ENCODE results near the gene LDB2.

The LDB2 gene

DNA sequence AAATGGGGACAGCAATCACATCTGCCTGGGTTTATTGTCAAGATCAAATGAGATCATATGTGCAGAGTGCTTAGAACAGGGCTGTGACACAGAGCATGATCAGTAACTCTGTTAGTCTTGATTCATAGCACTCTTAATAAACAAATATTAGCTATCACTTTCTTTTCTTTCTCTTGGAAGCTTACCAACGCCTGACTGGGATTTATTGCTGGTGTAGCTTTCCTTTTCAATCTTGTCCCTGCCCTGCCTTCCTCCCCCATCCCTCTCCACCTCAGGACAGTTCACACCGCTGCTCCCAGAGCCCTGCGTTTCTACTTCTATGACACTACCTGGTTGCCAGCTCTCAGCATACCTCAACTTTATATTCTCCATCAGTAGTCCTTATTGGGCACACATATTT, 120.7 kb downstream of the LDB2 start:
- peaks cover 8% of the 10 kb centered on the region for H3K4me1 ChIP-seq (ENCODE audit: control insufficient read depth, insufficient read depth, low read length, unreplicated experiment)
- H3K36me3 ChIP-seq (ENCODE audit: insufficient read depth, low read length): no peaks in the 10 kb centered on the region
- no peak overlapping the region for H2AFZ ChIP-seq (ENCODE audit: low read length, unreplicated experiment)
- H3K4me3 ChIP-seq (ENCODE audit: low read depth, low read length): no peak overlapping the region
- H3K27ac ChIP-seq (ENCODE audit: low read depth, low read length): no peak overlapping the region
- H3K79me2 ChIP-seq (ENCODE audit: control insufficient read depth, insufficient read depth, low read length, unreplicated experiment): no peaks in the 10 kb centered on the region
- H3K27me3 ChIP-seq (ENCODE audit: insufficient read depth, low read length): no peaks in the 10 kb centered on the region

DNA sequence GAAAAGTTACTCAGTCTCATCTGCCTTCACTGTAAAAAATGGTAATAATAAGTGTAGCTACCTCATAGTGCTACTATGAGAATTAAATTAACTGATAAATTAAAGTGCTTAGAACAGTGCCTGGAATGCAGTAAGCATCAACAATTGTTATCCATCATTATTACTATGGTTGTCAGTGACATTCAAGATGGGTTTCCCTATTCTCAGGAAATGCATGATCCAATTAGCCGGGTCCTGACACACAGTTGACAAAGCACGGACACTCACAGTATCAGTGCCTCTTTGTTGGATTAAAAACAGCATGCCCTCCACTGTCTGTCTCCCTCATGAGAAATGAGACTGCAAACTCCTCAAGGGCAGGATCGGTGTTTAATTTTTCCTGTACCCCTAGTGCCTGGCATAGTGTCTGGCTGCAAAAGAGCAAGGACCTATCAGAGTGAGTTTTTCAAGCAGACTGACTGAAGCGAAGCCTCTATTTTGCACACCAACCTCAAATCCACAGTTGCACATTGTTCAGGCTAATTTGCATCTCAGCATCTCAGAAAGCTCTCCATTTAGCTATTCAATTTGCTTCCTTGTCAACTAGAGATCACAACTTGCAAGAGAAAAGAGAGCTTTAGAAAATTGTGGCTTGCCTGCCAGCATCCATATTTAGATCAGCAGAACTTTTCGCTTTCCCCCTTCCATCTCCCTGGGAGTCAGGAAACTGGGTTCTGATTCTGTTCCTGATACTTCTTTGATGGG, 122.9 kb downstream of the LDB2 start:
- H3K27ac ChIP-seq (ENCODE audit: low read depth, low read length): no peak overlapping the region
- no peaks in the 10 kb centered on the region for H3K27me3 ChIP-seq (ENCODE audit: insufficient read depth, low read length)
- peaks cover 25% of the 10 kb centered on the region for H3K4me1 ChIP-seq (ENCODE audit: control insufficient read depth, insufficient read depth, low read length, unreplicated experiment)
- no peak overlapping the region for H2AFZ ChIP-seq (ENCODE audit: low read length, unreplicated experiment)
- H3K79me2 ChIP-seq (ENCODE audit: control insufficient read depth, insufficient read depth, low read length, unreplicated experiment): no peaks in the 10 kb centered on the region
- no peaks in the 10 kb centered on the region for H3K36me3 ChIP-seq (ENCODE audit: insufficient read depth, low read length)
- no peak overlapping the region for H3K4me3 ChIP-seq (ENCODE audit: low read depth, low read length)

DNA sequence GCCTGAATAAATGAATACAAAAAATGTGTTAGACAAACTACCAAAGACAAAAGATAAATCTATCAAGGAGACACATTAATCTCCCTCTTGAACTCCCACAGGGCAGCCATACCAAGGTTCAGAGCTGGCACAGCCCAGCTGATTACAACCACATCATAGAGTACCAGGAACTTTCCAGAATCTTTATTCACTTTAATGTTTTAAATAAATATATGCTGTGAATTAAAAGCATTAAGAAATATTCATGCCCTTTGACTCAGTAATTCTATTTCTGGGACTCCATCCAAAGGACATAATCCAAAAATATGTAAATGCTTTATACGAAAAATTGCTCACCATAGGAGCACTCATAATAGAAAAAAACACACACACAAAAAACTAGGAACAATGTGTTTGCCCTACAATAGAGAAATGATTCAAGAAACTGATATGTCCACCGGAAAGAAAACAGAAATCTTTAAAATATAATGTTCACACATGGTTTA, 126.0 kb downstream of the LDB2 start:
- Histone ChIP-seq H3K27me3 (ENCODE audit: insufficient read depth, low read length) (no peaks in the 10 kb centered on the region), H3K79me2 (ENCODE audit: control insufficient read depth, insufficient read depth, low read length, unreplicated experiment) (no peaks in the 10 kb centered on the region), H3K4me1 (ENCODE audit: control insufficient read depth, insufficient read depth, low read length, unreplicated experiment) (peaks cover 30% of the 10 kb centered on the region), H3K27ac (ENCODE audit: low read depth, low read length) (peak overlapping the region; percentile 53), H3K4me3 (ENCODE audit: low read depth, low read length) (no peak overlapping the region), H3K36me3 (ENCODE audit: insufficient read depth, low read length) (no peaks in the 10 kb centered on the region), H2AFZ (ENCODE audit: low read length, unreplicated experiment) (no peak overlapping the region)

- H3K4me3 ChIP-seq (ENCODE audit: low read depth, low read length): no peak overlapping the region
- no peaks in the 10 kb centered on the region for H3K36me3 ChIP-seq (ENCODE audit: insufficient read depth, low read length)
- no peak overlapping the region for H3K27ac ChIP-seq (ENCODE audit: low read depth, low read length)
- peaks cover 30% of the 10 kb centered on the region for H3K4me1 ChIP-seq (ENCODE audit: control insufficient read depth, insufficient read depth, low read length, unreplicated experiment)
- no peak overlapping the region for H2AFZ ChIP-seq (ENCODE audit: low read length, unreplicated experiment)
- no peaks in the 10 kb centered on the region for H3K27me3 ChIP-seq (ENCODE audit: insufficient read depth, low read length)
- no peaks in the 10 kb centered on the region for H3K79me2 ChIP-seq (ENCODE audit: control insufficient read depth, insufficient read depth, low read length, unreplicated experiment)
Measured at GRCh38 chr4:16770710-16771285, 127.6 kb downstream of the LDB2 start.

- no peak overlapping the region for H2AFZ ChIP-seq (ENCODE audit: low read length, unreplicated experiment)
- no peak overlapping the region for H3K4me3 ChIP-seq (ENCODE audit: low read depth, low read length)
- no peak overlapping the region for H3K27ac ChIP-seq (ENCODE audit: low read depth, low read length)
- peaks cover 27% of the 10 kb centered on the region for H3K4me1 ChIP-seq (ENCODE audit: control insufficient read depth, insufficient read depth, low read length, unreplicated experiment)
- H3K27me3 ChIP-seq (ENCODE audit: insufficient read depth, low read length): no peaks in the 10 kb centered on the region
- H3K79me2 ChIP-seq (ENCODE audit: control insufficient read depth, insufficient read depth, low read length, unreplicated experiment): no peaks in the 10 kb centered on the region
- H3K36me3 ChIP-seq (ENCODE audit: insufficient read depth, low read length): no peaks in the 10 kb centered on the region
Measured at GRCh38 chr4:16767861-16768260, 130.6 kb downstream of the LDB2 start.

DNA sequence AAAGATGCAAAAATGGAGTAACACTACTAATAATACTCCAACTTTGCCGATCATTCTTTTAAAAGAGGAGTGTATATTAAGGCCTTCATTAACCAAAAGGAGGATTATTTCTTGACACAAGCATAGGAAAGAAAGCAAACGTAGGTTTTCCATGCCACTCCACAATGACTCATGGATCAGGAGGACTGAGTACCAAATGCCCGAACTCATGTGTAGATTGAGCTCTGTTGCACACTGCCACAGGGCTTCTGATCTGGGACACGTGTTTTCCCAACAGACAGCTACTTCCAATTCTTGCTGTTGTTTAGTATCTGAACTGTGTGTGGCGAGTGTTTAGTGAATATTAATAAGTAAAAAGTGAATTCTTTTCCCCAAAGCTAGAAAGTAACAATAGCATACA, 131.2 kb downstream of the LDB2 start:
- peaks cover 27% of the 10 kb centered on the region for H3K4me1 ChIP-seq (ENCODE audit: control insufficient read depth, insufficient read depth, low read length, unreplicated experiment)
- no peaks in the 10 kb centered on the region for H3K27me3 ChIP-seq (ENCODE audit: insufficient read depth, low read length)
- no peaks in the 10 kb centered on the region for H3K79me2 ChIP-seq (ENCODE audit: control insufficient read depth, insufficient read depth, low read length, unreplicated experiment)
- H3K27ac ChIP-seq (ENCODE audit: low read depth, low read length): no peak overlapping the region
- H2AFZ ChIP-seq (ENCODE audit: low read length, unreplicated experiment): no peak overlapping the region
- no peak overlapping the region for H3K4me3 ChIP-seq (ENCODE audit: low read depth, low read length)
- H3K36me3 ChIP-seq (ENCODE audit: insufficient read depth, low read length): no peaks in the 10 kb centered on the region

- Histone ChIP-seq H3K36me3 (ENCODE audit: insufficient read depth, low read length) (no peaks in the 10 kb centered on the region), H2AFZ (ENCODE audit: low read length, unreplicated experiment) (no peak overlapping the region), H3K27ac (ENCODE audit: low read depth, low read length) (no peak overlapping the region), H3K79me2 (ENCODE audit: control insufficient read depth, insufficient read depth, low read length, unreplicated experiment) (no peaks in the 10 kb centered on the region), H3K4me1 (ENCODE audit: control insufficient read depth, insufficient read depth, low read length, unreplicated experiment) (peaks cover 16% of the 10 kb centered on the region), H3K27me3 (ENCODE audit: insufficient read depth, low read length) (no peaks in the 10 kb centered on the region), H3K4me3 (ENCODE audit: low read depth, low read length) (no peak overlapping the region)
Measured at GRCh38 chr4:16765546-16765945, 132.9 kb downstream of the LDB2 start.

DNA sequence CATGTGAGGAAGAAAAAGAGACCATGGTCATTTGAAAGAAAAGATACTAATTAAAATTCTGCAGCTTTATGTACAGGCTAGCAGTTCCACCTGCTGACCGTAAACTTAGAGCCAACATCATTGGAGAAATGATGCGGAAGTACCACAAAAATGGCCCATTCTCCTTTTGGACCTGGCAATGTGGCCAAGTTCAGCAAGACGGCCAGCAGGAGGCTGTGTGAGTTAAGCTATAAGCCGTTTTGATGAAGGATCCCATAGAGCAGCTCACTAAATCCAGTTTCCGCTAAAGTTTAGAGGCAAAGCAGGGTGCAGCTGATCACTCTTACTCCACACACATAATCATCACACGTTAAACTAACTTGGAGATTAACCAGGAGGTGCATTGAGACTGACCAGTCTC, 133.8 kb downstream of the LDB2 start:
- H3K36me3 ChIP-seq (ENCODE audit: insufficient read depth, low read length): no peaks in the 10 kb centered on the region
- no peak overlapping the region for H2AFZ ChIP-seq (ENCODE audit: low read length, unreplicated experiment)
- H3K4me1 ChIP-seq (ENCODE audit: control insufficient read depth, insufficient read depth, low read length, unreplicated experiment): peaks cover 9% of the 10 kb centered on the region
- no peaks in the 10 kb centered on the region for H3K79me2 ChIP-seq (ENCODE audit: control insufficient read depth, insufficient read depth, low read length, unreplicated experiment)
- H3K27me3 ChIP-seq (ENCODE audit: insufficient read depth, low read length): no peaks in the 10 kb centered on the region
- H3K27ac ChIP-seq (ENCODE audit: low read depth, low read length): no peak overlapping the region
- no peak overlapping the region for H3K4me3 ChIP-seq (ENCODE audit: low read depth, low read length)

- Histone ChIP-seq H3K79me2 (ENCODE audit: control insufficient read depth, insufficient read depth, low read length, unreplicated experiment) (no peaks in the 10 kb centered on the region), H3K4me3 (ENCODE audit: low read depth, low read length) (no peak overlapping the region), H2AFZ (ENCODE audit: low read length, unreplicated experiment) (no peak overlapping the region), H3K27ac (ENCODE audit: low read depth, low read length) (no peak overlapping the region), H3K36me3 (ENCODE audit: insufficient read depth, low read length) (no peaks in the 10 kb centered on the region), H3K4me1 (ENCODE audit: control insufficient read depth, insufficient read depth, low read length, unreplicated experiment) (peaks cover 16% of the 10 kb centered on the region), H3K27me3 (ENCODE audit: insufficient read depth, low read length) (no peaks in the 10 kb centered on the region)
Measured at GRCh38 chr4:16760617-16761363, 137.7 kb downstream of the LDB2 start.

GRCh38 chr4:16759931-16760582, 138.4 kb downstream of the LDB2 start:
- Histone ChIP-seq H3K27ac (ENCODE audit: low read depth, low read length) (no peak overlapping the region), H2AFZ (ENCODE audit: low read length, unreplicated experiment) (no peak overlapping the region), H3K27me3 (ENCODE audit: insufficient read depth, low read length) (no peaks in the 10 kb centered on the region), H3K4me1 (ENCODE audit: control insufficient read depth, insufficient read depth, low read length, unreplicated experiment) (peaks cover 16% of the 10 kb centered on the region), H3K4me3 (ENCODE audit: low read depth, low read length) (no peak overlapping the region), H3K36me3 (ENCODE audit: insufficient read depth, low read length) (no peaks in the 10 kb centered on the region), H3K79me2 (ENCODE audit: control insufficient read depth, insufficient read depth, low read length, unreplicated experiment) (no peaks in the 10 kb centered on the region)
